ENCODE data around the gene TSPO2.
"Not testable (repeated sequence)": the region's sequence is repeated elsewhere in the genome, so short reads cannot be mapped to it uniquely, and the experiment has no call there.

DNA sequence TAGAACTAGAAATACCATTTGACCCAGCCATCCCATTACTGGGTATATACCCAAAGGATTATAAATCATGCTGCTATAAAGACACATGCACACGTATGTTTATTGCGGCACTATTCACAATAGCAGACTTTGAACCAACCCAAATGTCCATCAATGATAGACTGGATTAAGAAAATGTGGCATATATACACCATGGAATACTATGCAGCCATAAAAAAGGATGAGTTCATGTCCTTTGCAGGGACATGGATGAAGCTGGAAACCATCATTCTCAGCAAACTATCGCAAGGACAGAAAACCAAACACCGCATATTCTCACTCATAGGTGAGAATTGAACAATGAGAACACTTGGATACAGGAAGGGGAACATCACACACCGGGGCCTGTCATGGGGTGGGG is 26.4 kb upstream of the TSPO2 start:
- TF ChIP-seq, protein P1, sequence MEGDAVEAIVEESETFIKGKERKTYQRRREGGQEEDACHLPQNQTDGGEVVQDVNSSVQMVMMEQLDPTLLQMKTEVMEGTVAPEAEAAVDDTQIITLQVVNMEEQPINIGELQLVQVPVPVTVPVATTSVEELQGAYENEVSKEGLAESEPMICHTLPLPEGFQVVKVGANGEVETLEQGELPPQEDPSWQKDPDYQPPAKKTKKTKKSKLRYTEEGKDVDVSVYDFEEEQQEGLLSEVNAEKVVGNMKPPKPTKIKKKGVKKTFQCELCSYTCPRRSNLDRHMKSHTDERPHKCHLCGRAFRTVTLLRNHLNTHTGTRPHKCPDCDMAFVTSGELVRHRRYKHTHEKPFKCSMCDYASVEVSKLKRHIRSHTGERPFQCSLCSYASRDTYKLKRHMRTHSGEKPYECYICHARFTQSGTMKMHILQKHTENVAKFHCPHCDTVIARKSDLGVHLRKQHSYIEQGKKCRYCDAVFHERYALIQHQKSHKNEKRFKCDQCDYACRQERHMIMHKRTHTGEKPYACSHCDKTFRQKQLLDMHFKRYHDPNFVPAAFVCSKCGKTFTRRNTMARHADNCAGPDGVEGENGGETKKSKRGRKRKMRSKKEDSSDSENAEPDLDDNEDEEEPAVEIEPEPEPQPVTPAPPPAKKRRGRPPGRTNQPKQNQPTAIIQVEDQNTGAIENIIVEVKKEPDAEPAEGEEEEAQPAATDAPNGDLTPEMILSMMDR (conservative IDR thresholded peaks at IDR 0.05; ENCODE audit: low read depth, low read length): not testable (repeated sequence)
- TF ChIP-seq EZH2 (IDR thresholded peaks at IDR 0.05; ENCODE audit: borderline replicate concordance, low read depth, low read length, poor library complexity, severe bottlenecking): not testable (repeated sequence)
